ENCODE measurements around the gene EPC2. TPM values are rescaled to one million over a fixed set of nuclear protein-coding genes. Genes with fewer than 3 reads are reported as not detected.

The EPC2 gene
- total RNA-seq, 1 experiment from 2014 or later: 32.4 TPM

- BruUV-seq (replicated peaks): no TSS peak
- TF ChIP-seq EZH2 (IDR thresholded peaks at IDR 0.05; ENCODE audit: borderline replicate concordance, low read depth, low read length, poor library complexity, severe bottlenecking) (no peak), CTCF (conservative IDR thresholded peaks at IDR 0.05; ENCODE audit: low read depth, low read length) (no peak)
- no peaks in the 10 kb centered on the region for H3K27me3 ChIP-seq (replicated peaks; ENCODE audit: insufficient read depth, low read depth, low read length, poor library complexity)
- H3K27ac ChIP-seq (ENCODE audit: low read depth, low read length, poor library complexity, severe bottlenecking): no peak overlapping the region
- no peaks in the 10 kb centered on the region for H3K9me3 ChIP-seq (ENCODE audit: low read depth, low read length, poor library complexity, severe bottlenecking)
- DNase-seq (ENCODE audit: low spot score): no peak
- intact Hi-C loops (cut with micrococcal nuclease; ENCODE audit: unreplicated experiment): no loop called here
- no peaks in the 10 kb centered on the region for H3K4me1 ChIP-seq (ENCODE audit: insufficient read depth, low read length, poor library complexity, severe bottlenecking)
- ChIA-PET POLR2A (ENCODE audit: low non-redundant PET) (no interaction called here), CTCF (no interaction called here)
- no peaks in the 10 kb centered on the region for H3K36me3 ChIP-seq (ENCODE audit: insufficient read depth, low read length, poor library complexity, severe bottlenecking)
- H3K4me3 ChIP-seq (ENCODE audit: low read depth, low read length, poor library complexity, severe bottlenecking): no peak overlapping the region
Measured at GRCh38 chr2:148832637-148833036, 188.1 kb downstream of the EPC2 start.

Other genes starting within 250 kb of the EPC2 start
- gene KIF5C, start 230.5 kb downstream of the EPC2 start, total RNA-seq (2021): 0.58 and 0.74 TPM in 2 replicates